Epithelial cell of esophagus (primary cell): ENCODE measurements around the gene ABCA4.
"Not testable (repeated sequence)": the region's sequence is repeated elsewhere in the genome, so short reads cannot be mapped to it uniquely, and the experiment has no call there.

Experiments used
- DNase-seq: peaks from one replicate; pipeline ENCODE4 v3.0.0; 2010; ENCODE audit warnings: low read depth
- H3K4me3 ChIP-seq: 2 replicates; pipeline ENCODE4 v1.5.1; 2011; ENCODE audit warnings: mild to moderate bottlenecking, low read length, control low read depth
- CTCF ChIP-seq: IDR thresholded peaks from 2 replicates; pipeline ENCODE4 v1.5.1; 2011; ENCODE audit warnings: low read depth, mild to moderate bottlenecking, low read length, control low read depth, inconsistent platforms; ENCODE audit not compliant: insufficient read depth; ENCODE audit errors: missing control alignments

Gene ABCA4

GRCh38 chr1:94004924-94005323 lies 116.0 kb downstream of the ABCA4 start:
- DNase-seq: peak; percentile 93
- no peak for TF ChIP-seq CTCF
- H3K4me3 ChIP-seq: no peak overlapping the region

GRCh38 chr1:94002046-94002787 lies 118.7 kb downstream of the ABCA4 start:
- TF ChIP-seq CTCF: no peak
- DNase-seq: no peak
- no peak overlapping the region for H3K4me3 ChIP-seq

GRCh38 chr1:94001397-94002045 lies 119.4 kb downstream of the ABCA4 start:
- DNase-seq: no peak
- no peak for TF ChIP-seq CTCF
- no peak overlapping the region for H3K4me3 ChIP-seq

GRCh38 chr1:94000510-94001282 lies 120.3 kb downstream of the ABCA4 start:
- no peak for TF ChIP-seq CTCF
- no peak overlapping the region for H3K4me3 ChIP-seq
- DNase-seq: no peak

- no peak for TF ChIP-seq CTCF
- no peak for DNase-seq
These were observed 121.0 kb downstream of the ABCA4 start for GRCh38 chr1:93999840-94000415.

GRCh38 chr1:93998532-93998931 lies 122.4 kb downstream of the ABCA4 start:
- not testable (repeated sequence) for DNase-seq, H3K4me3 ChIP-seq

More at GRCh38 chr1:93999840-94000415, 121.0 kb downstream of the ABCA4 start:
- H3K4me3 ChIP-seq: no peak overlapping the region

- no peak for TF ChIP-seq CTCF
- DNase-seq: no peak
- H3K4me3 ChIP-seq: no peak overlapping the region
These were observed 123.2 kb downstream of the ABCA4 start for GRCh38 chr1:93997756-93998155.
